Measurements from ENCODE around the gene TMEM150B. TPM values are rescaled to one million over a fixed set of nuclear protein-coding genes. Genes with fewer than 3 reads are reported as not detected.

The TMEM150B gene
- total and polyA plus RNA-seq, 2 donors (not counting 3 experiments of a cell fraction or from before 2014, with no cell fraction given) = not detected

DNA sequence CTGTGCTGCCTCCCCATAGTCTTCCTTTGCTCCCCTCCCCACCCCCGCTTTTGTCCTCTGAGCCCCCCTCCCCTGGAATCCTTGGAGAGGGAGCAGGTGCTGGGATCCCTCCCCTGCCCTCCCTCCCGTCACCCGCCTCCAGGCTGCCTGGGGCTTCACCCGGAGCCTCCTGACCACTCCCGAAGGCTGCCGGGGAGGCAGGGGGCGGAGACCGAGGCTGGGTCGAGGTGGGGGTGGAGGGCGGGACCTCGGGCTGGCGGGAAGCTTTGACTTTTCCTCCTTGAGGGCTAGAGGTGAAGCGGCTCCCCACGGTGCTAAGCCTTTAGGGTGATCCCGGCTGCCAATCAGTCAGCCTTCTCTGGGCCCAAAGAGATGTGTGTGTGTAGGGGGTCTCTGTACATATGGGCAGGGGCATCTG, 16.0 kb upstream of the TMEM150B start:
- FAIRE-seq (no peak), DNase-seq (ENCODE audit: low read depth, low spot score) (peak; percentile 11)
- no peak overlapping the region for H2AFZ ChIP-seq (ENCODE audit: low read depth, low read length)
- POLR2A ChIA-PET = no interaction called here
- dilution Hi-C loops (cut with MboI; ENCODE audit: extremely low pct_ligation_motif_present, low sequenced_read_pairs) = no loop called here
- H3K9ac ChIP-seq (replicated peaks; ENCODE audit: extremely low read depth, insufficient read depth, low read length) = no peak overlapping the region
- H3K79me2 ChIP-seq (ENCODE audit: control insufficient read depth, insufficient read depth, low read length) = no peaks in the 10 kb centered on the region
- H3K9me3 ChIP-seq (replicated peaks; ENCODE audit: control insufficient read depth, insufficient read depth, low read length) = no peaks in the 10 kb centered on the region
- H4K20me1 ChIP-seq (replicated peaks; ENCODE audit: control insufficient read depth, extremely low read depth, insufficient read depth, low read length) = no peaks in the 10 kb centered on the region
- CTCF ChIA-PET = interaction anchor here (0.6 to 1.4 kb wide), 2 partner anchors 40 to 42 kb away, joined by 4 to 6 read pairs; no protein-coding TSS in a partner anchor
- H3K4me1 ChIP-seq (ENCODE audit: control insufficient read depth, extremely low read depth, insufficient read depth, low read length) = peaks cover 10% of the 10 kb centered on the region
- H3K4me2 ChIP-seq (ENCODE audit: insufficient read depth, low read length) = no peak overlapping the region
- no TSS peak for BruUV-seq (replicated peaks)
- H3K27me3 ChIP-seq (ENCODE audit: control insufficient read depth in 2 of 2, insufficient read depth in 2 of 2, low read length in 2 of 2) = peaks cover 0 to 3% of the 10 kb centered on the region in 2 experiments
- intact Hi-C loops (cut with micrococcal nuclease) = no loop called here
- H3K9me1 ChIP-seq (replicated peaks; ENCODE audit: control insufficient read depth, extremely low read depth, insufficient read depth, low read length) = no peaks in the 10 kb centered on the region
- peak overlapping the region in 1 of 3 experiments; percentile 69 for H3K4me3 ChIP-seq (replicated peaks in 1 of 3; ENCODE audit: insufficient read depth in 1 of 3, low read depth in 1 of 3, low read length in 3 of 3)
- H3K27ac ChIP-seq (ENCODE audit: insufficient read depth, low read depth, low read length) = no peak overlapping the region
- TF ChIP-seq POLR2AphosphoS5 (IDR thresholded peaks at IDR 0.05; ENCODE audit: insufficient read depth, low read depth, low read length) (no peak), FOS (IDR thresholded peaks at IDR 0.05; ENCODE audit: borderline replicate concordance, insufficient read depth, low read length) (no peak), MYC (IDR thresholded peaks at IDR 0.05; ENCODE audit: low read depth, low read length) (no peak)
- H3K36me3 ChIP-seq (ENCODE audit: control insufficient read depth in 2 of 2, extremely low read depth in 1 of 2, insufficient read depth in 2 of 2, low read length in 2 of 2) = peaks cover 0 to 7% of the 10 kb centered on the region in 2 experiments

DNA sequence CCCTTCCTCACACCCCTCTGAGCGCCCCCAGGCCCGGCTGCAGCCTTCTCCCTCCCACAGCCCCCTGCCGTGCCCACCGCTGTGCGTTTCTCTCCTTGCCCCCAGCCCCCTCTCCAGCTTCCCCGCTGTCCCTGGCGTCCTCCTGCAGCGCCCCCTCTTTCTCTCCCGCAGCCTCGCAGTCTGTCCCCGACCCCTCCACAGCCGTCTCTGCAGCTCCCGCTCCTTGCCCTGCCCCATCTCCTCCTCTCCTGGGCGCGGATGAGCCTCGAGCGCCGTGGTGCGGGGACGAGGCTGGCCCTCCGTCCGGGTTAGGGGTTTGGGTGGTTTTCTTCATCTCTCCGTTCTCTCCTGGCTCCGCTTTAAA, 15.6 kb upstream of the TMEM150B start:
- Histone ChIP-seq H3K36me3 (ENCODE audit: control insufficient read depth in 2 of 2, extremely low read depth in 1 of 2, insufficient read depth in 2 of 2, low read length in 2 of 2) (peaks cover 0 to 7% of the 10 kb centered on the region in 2 experiments), H2AFZ (ENCODE audit: low read depth, low read length) (no peak overlapping the region), H4K20me1 (replicated peaks; ENCODE audit: control insufficient read depth, extremely low read depth, insufficient read depth, low read length) (no peaks in the 10 kb centered on the region), H3K9ac (replicated peaks; ENCODE audit: extremely low read depth, insufficient read depth, low read length) (no peak overlapping the region), H3K9me1 (replicated peaks; ENCODE audit: control insufficient read depth, extremely low read depth, insufficient read depth, low read length) (no peaks in the 10 kb centered on the region), H3K79me2 (ENCODE audit: control insufficient read depth, insufficient read depth, low read length) (no peaks in the 10 kb centered on the region), H3K4me3 (replicated peaks in 1 of 3; ENCODE audit: insufficient read depth in 1 of 3, low read depth in 1 of 3, low read length in 3 of 3) (peak overlapping the region in 1 of 3 experiments; percentile 69), H3K27ac (ENCODE audit: insufficient read depth, low read depth, low read length) (no peak overlapping the region), H3K9me3 (replicated peaks; ENCODE audit: control insufficient read depth, insufficient read depth, low read length) (no peaks in the 10 kb centered on the region), H3K27me3 (ENCODE audit: control insufficient read depth in 2 of 2, insufficient read depth in 2 of 2, low read length in 2 of 2) (peaks cover 0 to 3% of the 10 kb centered on the region in 2 experiments), H3K4me2 (ENCODE audit: insufficient read depth, low read length) (peak overlapping the region; percentile 71), H3K4me1 (ENCODE audit: control insufficient read depth, extremely low read depth, insufficient read depth, low read length) (peaks cover 10% of the 10 kb centered on the region)
- no TSS peak for BruUV-seq (replicated peaks)
- CTCF ChIA-PET = interaction anchor here (0.6 to 1.4 kb wide), 2 partner anchors 40 to 42 kb away, joined by 4 to 6 read pairs; no protein-coding TSS in a partner anchor
- intact Hi-C loops (cut with micrococcal nuclease) (no loop called here), dilution Hi-C loops (cut with MboI; ENCODE audit: extremely low pct_ligation_motif_present, low sequenced_read_pairs) (no loop called here)
- POLR2A ChIA-PET = no interaction called here
- FAIRE-seq (no peak), DNase-seq (ENCODE audit: low read depth, low spot score) (peak; percentile 17)
- TF ChIP-seq, protein P1, sequence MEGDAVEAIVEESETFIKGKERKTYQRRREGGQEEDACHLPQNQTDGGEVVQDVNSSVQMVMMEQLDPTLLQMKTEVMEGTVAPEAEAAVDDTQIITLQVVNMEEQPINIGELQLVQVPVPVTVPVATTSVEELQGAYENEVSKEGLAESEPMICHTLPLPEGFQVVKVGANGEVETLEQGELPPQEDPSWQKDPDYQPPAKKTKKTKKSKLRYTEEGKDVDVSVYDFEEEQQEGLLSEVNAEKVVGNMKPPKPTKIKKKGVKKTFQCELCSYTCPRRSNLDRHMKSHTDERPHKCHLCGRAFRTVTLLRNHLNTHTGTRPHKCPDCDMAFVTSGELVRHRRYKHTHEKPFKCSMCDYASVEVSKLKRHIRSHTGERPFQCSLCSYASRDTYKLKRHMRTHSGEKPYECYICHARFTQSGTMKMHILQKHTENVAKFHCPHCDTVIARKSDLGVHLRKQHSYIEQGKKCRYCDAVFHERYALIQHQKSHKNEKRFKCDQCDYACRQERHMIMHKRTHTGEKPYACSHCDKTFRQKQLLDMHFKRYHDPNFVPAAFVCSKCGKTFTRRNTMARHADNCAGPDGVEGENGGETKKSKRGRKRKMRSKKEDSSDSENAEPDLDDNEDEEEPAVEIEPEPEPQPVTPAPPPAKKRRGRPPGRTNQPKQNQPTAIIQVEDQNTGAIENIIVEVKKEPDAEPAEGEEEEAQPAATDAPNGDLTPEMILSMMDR (IDR thresholded peaks at IDR 0.05; ENCODE audit: extremely low read depth in 1 of 2, insufficient read depth in 1 of 2, low read depth in 1 of 2, low read length in 2 of 2) = peak in 1 of 2 donors; percentile 35
- no peak for TF ChIP-seq FOS (IDR thresholded peaks at IDR 0.05; ENCODE audit: borderline replicate concordance, insufficient read depth, low read length)
